Right lobe of liver (tissue), 6 donors: ENCODE data around the gene SAMD5. TPM values are rescaled to one million over a fixed set of nuclear protein-coding genes. Genes with fewer than 3 reads are reported as not detected.

ENCODE experiments used
- ATAC-seq, 4 donors: fragments of 200-7000 bp; cut with Tn5 transposase; one replicate each; pipeline ENCODE4 v1.9.1; 2020; ENCODE audit warnings: mild to moderate bottlenecking in 4 of 4, moderate library complexity in 4 of 4
- DNase-seq, 3 donors: peaks; one replicate each; pipeline ENCODE4 v3.0.0-alpha.2; 2020
- H3K27ac ChIP-seq, 3 donors: fragments of 200-600 bp; one replicate each; pipeline ENCODE4 v1.8.0; 2022
- H3K27me3 ChIP-seq, 2 donors: fragments of 200-600 bp; one replicate each; pipeline ENCODE4 v1.8.0; 2022
- H3K36me3 ChIP-seq, 4 donors: fragments of 200-600 bp; sonication (generic) in 1 of 4; one replicate each; pipeline versions ENCODE4 v1.5.1 to v1.8.0; 2017 to 2022; ENCODE audit warnings: control low read depth in 1 of 4
- H3K4me1 ChIP-seq, 4 donors: fragments of 200-600 bp; sonication (generic) in 1 of 4; one replicate each; pipeline versions ENCODE4 v1.5.1 to v1.8.0; 2017 to 2022; ENCODE audit warnings: control low read depth in 1 of 4
- H3K4me3 ChIP-seq, 3 donors: fragments of 200-600 bp; one replicate each; pipeline ENCODE4 v1.8.0; 2022
- H3K9me3 ChIP-seq, 4 donors: fragments of 200-600 bp; sonication (generic) in 1 of 4; one replicate each; pipeline versions ENCODE4 v1.5.1 to v1.8.0; 2017 to 2022; ENCODE audit warnings: control low read depth in 1 of 4
- CTCF ChIP-seq, 4 donors: fragments of 200-600 bp in 3 of 4; fragments of 450-650 bp in 1 of 4; IDR thresholded peaks; one replicate each; pipeline versions ENCODE4 v1.5.1 to v1.8.0; 2016 to 2022; ENCODE audit warnings: antibody characterized with exemption in 4 of 4, mild to moderate bottlenecking in 2 of 4
- POLR2A ChIP-seq: fragments of 450-650 bp; IDR thresholded peaks from one replicate; pipeline ENCODE4 v1.6.1; 2017; ENCODE audit warnings: antibody characterized with exemption, mild to moderate bottlenecking
- WGBS: methylation state at CpG from one replicate; pipeline ENCODE4 v1.1.6; 2018; ENCODE audit warnings: low coverage, low lambda C conversion rate; ENCODE audit not compliant: insufficient coverage; ENCODE audit errors: missing lambda C conversion rate; 5-methylcytosine and 5-hydroxymethylcytosine counted together
- intact Hi-C, 2 donors: fragments of 100-400 bp; cut with DNase I; formaldehyde crosslinking; loops; one replicate each; pipeline versions ENCODE4 v1.11.2 to v1.14.1; 2022
- total RNA-seq, 6 experiments: library from RNA; depleted of rRNA in 2 of 6; stranded (reverse); fragments of >200 nt in 2 of 6; fragmentation: NEBNext Ultra II Directional in 3 of 6; extraction: Animal tissue kit (Norgen Biotek cat#: 25700) in 3 of 6; gene quantifications; one replicate each; pipeline versions ENCODE4 v1.1.0 to v1.2.4, GENCODE V29; 2016 to 2023
- donor health status: DM: no; HTN: yes; CAD: no.
- donor health status: DM: no; HTN: no; CAD: no.
- donor health status: DM: no; HTN: no; CAD: no.
- donor health status: DM: no; HTN: yes; CAD: no.
- donor health status: DM: no; HTN: yes; CAD: no.

Gene SAMD5
- total RNA-seq, 6 experiments from 2014 or later: 9.5 to 17.6 (median 11.5) TPM

DNA sequence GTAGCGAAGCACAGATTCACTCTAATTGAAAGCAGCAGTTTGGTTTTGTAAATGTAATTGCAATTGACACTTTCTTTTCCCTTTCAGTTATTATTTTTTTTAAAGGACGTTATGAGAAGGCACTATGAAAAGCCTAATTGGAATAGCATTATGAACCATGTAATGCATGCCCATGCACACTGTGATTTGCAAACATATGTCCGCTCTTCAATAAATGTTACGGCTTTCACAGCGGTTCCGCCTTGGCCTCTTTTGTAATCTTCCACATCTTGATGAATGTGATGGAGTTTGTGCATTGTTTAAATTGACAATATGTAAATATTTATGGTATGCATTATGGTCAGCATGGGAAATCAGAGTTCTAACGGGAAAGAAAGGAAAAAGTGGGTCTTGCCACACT is 61.3 kb downstream of the SAMD5 start:
- DNase-seq (no peak), ATAC-seq (no peak)
- no peaks in the 10 kb centered on the region for H3K4me1 ChIP-seq
- no peak overlapping the region for H3K27ac ChIP-seq
- H3K9me3 ChIP-seq: no peaks in the 10 kb centered on the region
- intact Hi-C loops: no loop called here
- H3K27me3 ChIP-seq: no peaks in the 10 kb centered on the region
- TF ChIP-seq CTCF (IDR thresholded peaks at IDR 0.05): no peak
- no peak for TF ChIP-seq POLR2A
- WGBS: 88% methylated on average over 7 of the region's 7 CpGs
- no peak overlapping the region for H3K4me3 ChIP-seq
- H3K36me3 ChIP-seq: no peaks in the 10 kb centered on the region

- Histone ChIP-seq H3K36me3 (no peaks in the 10 kb centered on the region), H3K4me3 (no peak overlapping the region), H3K4me1 (no peaks in the 10 kb centered on the region), H3K27ac (no peak overlapping the region), H3K9me3 (no peaks in the 10 kb centered on the region), H3K27me3 (no peaks in the 10 kb centered on the region)
- WGBS: 73% methylated on average over 2 of the region's 2 CpGs
- DNase-seq (no peak), ATAC-seq (no peak)
- intact Hi-C loops: no loop called here
- no peak for TF ChIP-seq CTCF (IDR thresholded peaks at IDR 0.05)
- TF ChIP-seq POLR2A: no peak
Observed at GRCh38 chr6:147570681-147571080, 62.2 kb downstream of the SAMD5 start.

DNA sequence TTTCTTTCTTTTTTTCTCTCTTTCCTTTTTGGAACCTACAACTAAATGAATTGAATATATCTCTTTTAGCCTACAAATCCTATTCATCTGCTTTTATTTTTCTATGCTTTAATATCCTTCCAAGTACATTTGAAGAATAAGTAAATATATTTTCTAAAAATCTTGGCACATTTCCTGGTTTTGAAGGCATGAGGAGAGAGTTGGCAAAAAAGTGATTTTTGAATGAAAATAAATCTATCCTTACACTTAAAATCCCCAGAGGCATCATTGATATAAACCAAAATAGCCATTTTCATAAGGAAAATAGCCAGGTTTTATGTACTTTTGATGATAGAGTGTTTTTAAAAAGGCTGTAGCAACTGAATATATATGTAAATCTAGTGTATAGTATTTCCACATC is 69.0 kb downstream of the SAMD5 start:
- intact Hi-C loops: no loop called here
- H3K36me3 ChIP-seq: no peaks in the 10 kb centered on the region
- TF ChIP-seq CTCF (IDR thresholded peaks at IDR 0.05): no peak
- no peak for TF ChIP-seq POLR2A
- H3K4me3 ChIP-seq: no peak overlapping the region
- no peak for DNase-seq
- ATAC-seq: no peak
- H3K27ac ChIP-seq: no peak overlapping the region
- no peaks in the 10 kb centered on the region for H3K27me3 ChIP-seq
- H3K9me3 ChIP-seq: no peaks in the 10 kb centered on the region
- H3K4me1 ChIP-seq: no peaks in the 10 kb centered on the region

- 42% methylated on average over 2 of the region's 2 CpGs for WGBS
- intact Hi-C loops: no loop called here
Observed at GRCh38 chr6:147578159-147578558, 69.7 kb downstream of the SAMD5 start.

More at GRCh38 chr6:147578159-147578558, 69.7 kb downstream of the SAMD5 start:
- Histone ChIP-seq H3K27ac (no peak overlapping the region), H3K27me3 (no peaks in the 10 kb centered on the region), H3K9me3 (no peaks in the 10 kb centered on the region), H3K36me3 (no peaks in the 10 kb centered on the region), H3K4me3 (no peak overlapping the region), H3K4me1 (no peaks in the 10 kb centered on the region)
- TF ChIP-seq POLR2A: no peak
- no peak for TF ChIP-seq CTCF (IDR thresholded peaks at IDR 0.05)
- no peak for ATAC-seq
- DNase-seq: no peak
